ENCODE measurements around the gene ATG3. TPM values are rescaled to one million over a fixed set of nuclear protein-coding genes. Genes with fewer than 3 reads are reported as not detected.
"Not testable (repeated sequence)": the region's sequence is repeated elsewhere in the genome, so short reads cannot be mapped to it uniquely, and the experiment has no call there.

ATG3 gene
- total RNA-seq, 1 experiment from 2014 or later: 97.2 TPM

DNA sequence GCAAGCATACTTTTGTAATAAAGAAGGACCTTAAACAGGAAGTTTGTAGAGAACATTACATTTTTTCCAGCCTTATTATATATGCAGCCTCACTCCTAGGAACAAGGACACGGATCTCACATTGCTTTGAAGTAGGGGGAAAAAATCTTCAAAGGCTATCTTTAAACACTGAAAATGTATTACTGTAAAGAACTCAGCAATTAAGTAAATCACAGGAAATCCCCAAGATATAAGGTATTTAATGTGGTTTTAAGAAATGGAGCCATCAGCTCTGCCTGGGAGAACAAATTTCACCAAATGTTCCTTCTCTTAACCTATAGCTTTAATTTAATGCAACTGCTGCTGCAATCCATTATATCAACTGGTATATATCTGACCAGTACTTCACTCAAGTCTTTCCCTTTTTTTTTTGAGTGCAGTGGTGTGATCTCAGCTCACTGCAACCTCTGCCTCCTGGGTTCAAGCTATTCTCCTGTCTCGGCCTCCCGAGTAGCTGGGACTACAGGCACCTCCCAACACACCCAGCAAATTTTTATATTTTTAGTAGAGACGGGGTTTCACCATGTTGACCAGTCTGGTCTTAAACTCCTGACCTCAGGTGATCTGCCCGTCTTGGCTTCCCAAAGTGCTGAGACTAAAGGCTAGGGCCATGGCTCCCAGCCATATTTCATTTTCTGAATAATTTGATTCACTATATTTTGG lies 65.2 kb downstream of the ATG3 start:
- TF ChIP-seq CTCF (IDR thresholded peaks at IDR 0.05; ENCODE audit: unreplicated experiment): no peak
- no TSS peak for BruUV-seq (replicated peaks)
- Mint-ChIP-seq H3K4me1 (ENCODE audit: insufficient read depth, unreplicated experiment) (no peaks in the 10 kb centered on the region), H3K36me3 (ENCODE audit: insufficient read depth, unreplicated experiment) (no peaks in the 10 kb centered on the region), H3K9me3 (ENCODE audit: unreplicated experiment) (no peaks in the 10 kb centered on the region), H3K27ac (ENCODE audit: low read depth, unreplicated experiment) (no peak overlapping the region), H3K4me3 (ENCODE audit: unreplicated experiment) (no peak overlapping the region), H3K27me3 (ENCODE audit: insufficient read depth, unreplicated experiment) (no peaks in the 10 kb centered on the region)
- intact Hi-C loops (cut with micrococcal nuclease): no loop called here
- DNase-seq (ENCODE audit: unreplicated experiment): no peak
- POLR2A ChIA-PET: no interaction called here
- CTCF ChIA-PET: no interaction called here

DNA sequence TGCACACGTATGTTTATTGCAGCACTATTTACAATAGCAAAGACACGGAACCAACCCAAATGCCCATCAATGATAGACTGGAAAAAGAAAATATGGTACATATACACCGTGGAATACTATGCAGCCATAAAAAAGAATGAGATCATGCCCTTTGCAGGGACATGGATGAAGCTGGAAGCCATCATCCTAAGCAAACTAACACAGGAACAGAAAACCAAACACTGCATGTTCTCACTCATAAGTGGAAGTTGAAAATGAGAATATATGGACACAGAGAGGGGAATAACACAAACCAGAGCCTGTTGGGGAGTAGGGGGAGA lies 67.4 kb downstream of the ATG3 start:
- H3K36me3 Mint-ChIP-seq (ENCODE audit: insufficient read depth, unreplicated experiment); DNase-seq (ENCODE audit: unreplicated experiment); POLR2A ChIA-PET; intact Hi-C loops (cut with micrococcal nuclease); H3K27me3 Mint-ChIP-seq (ENCODE audit: insufficient read depth, unreplicated experiment); CTCF ChIA-PET; BruUV-seq (replicated peaks); H3K9me3 Mint-ChIP-seq (ENCODE audit: unreplicated experiment); H3K4me3 Mint-ChIP-seq (ENCODE audit: unreplicated experiment); H3K27ac Mint-ChIP-seq (ENCODE audit: low read depth, unreplicated experiment); H3K4me1 Mint-ChIP-seq (ENCODE audit: insufficient read depth, unreplicated experiment): not testable (repeated sequence)

- Mint-ChIP-seq H3K27ac (ENCODE audit: low read depth, unreplicated experiment) (no peak overlapping the region), H3K4me1 (ENCODE audit: insufficient read depth, unreplicated experiment) (no peaks in the 10 kb centered on the region), H3K27me3 (ENCODE audit: insufficient read depth, unreplicated experiment) (no peaks in the 10 kb centered on the region), H3K4me3 (ENCODE audit: unreplicated experiment) (no peak overlapping the region), H3K36me3 (ENCODE audit: insufficient read depth, unreplicated experiment) (no peaks in the 10 kb centered on the region), H3K9me3 (ENCODE audit: unreplicated experiment) (no peaks in the 10 kb centered on the region)
- intact Hi-C loops (cut with micrococcal nuclease): no loop called here
- no peak for DNase-seq (ENCODE audit: unreplicated experiment)
- ChIA-PET POLR2A (no interaction called here), CTCF (interaction anchor here (0.6 kb wide), 1 partner anchor 177 kb away, joined by 3 read pairs; no protein-coding TSS in a partner anchor)
- no peak for TF ChIP-seq CTCF (IDR thresholded peaks at IDR 0.05; ENCODE audit: unreplicated experiment)
- BruUV-seq (replicated peaks): no TSS peak
Measured at GRCh38 chr3:112492124-112492523, 69.6 kb downstream of the ATG3 start.

DNA sequence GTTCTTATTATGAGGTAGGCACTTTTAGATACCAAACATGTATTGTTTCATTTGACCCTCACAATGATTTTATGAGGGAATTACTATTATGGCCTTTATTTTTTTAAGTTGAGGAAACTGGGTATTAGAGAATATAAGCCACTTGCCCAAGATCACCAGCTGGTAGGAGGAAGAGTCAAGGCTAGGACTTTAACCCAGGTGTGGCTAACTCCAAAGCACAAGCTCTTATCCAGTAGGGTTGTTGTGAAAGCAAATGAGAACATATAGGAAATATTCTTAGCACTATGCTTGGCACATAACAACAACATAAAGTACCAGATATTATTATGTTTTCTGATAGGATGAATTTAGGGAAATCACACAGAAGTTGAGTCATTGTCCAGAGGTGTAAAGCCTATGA lies 70.4 kb downstream of the ATG3 start:
- Mint-ChIP-seq H3K36me3 (ENCODE audit: insufficient read depth, unreplicated experiment) (no peaks in the 10 kb centered on the region), H3K27me3 (ENCODE audit: insufficient read depth, unreplicated experiment) (no peaks in the 10 kb centered on the region), H3K27ac (ENCODE audit: low read depth, unreplicated experiment) (no peak overlapping the region), H3K9me3 (ENCODE audit: unreplicated experiment) (no peaks in the 10 kb centered on the region), H3K4me3 (ENCODE audit: unreplicated experiment) (no peak overlapping the region), H3K4me1 (ENCODE audit: insufficient read depth, unreplicated experiment) (no peaks in the 10 kb centered on the region)
- intact Hi-C loops (cut with micrococcal nuclease): no loop called here
- BruUV-seq (replicated peaks): no TSS peak
- CTCF ChIA-PET: interaction anchor here (0.6 kb wide), 2 partner anchors 159 to 176 kb away, joined by 3 to 4 read pairs; no protein-coding TSS in a partner anchor
- TF ChIP-seq CTCF (IDR thresholded peaks at IDR 0.05; ENCODE audit: unreplicated experiment): no peak
- POLR2A ChIA-PET: interaction anchor here (1.0 kb wide), 1 partner anchor 13 kb away, joined by 3 read pairs; no protein-coding TSS in a partner anchor
- DNase-seq (ENCODE audit: unreplicated experiment): no peak

Measured in MCF 10A (cell line).